Superior temporal gyrus (tissue), 1 donor: ENCODE results near the gene RAMACL.
A peak's percentile ranks its signal among the peaks of the same experiment; 100 is the strongest.
"Not testable (repeated sequence)": the region's sequence is repeated elsewhere in the genome, so short reads cannot be mapped to it uniquely, and the experiment has no call there.

Experiments used
- DNase-seq: peaks from one replicate; pipeline ENCODE4 v3.0.0-alpha.2; 2016; ENCODE audit errors: extremely low spot score

The RAMACL gene

DNA sequence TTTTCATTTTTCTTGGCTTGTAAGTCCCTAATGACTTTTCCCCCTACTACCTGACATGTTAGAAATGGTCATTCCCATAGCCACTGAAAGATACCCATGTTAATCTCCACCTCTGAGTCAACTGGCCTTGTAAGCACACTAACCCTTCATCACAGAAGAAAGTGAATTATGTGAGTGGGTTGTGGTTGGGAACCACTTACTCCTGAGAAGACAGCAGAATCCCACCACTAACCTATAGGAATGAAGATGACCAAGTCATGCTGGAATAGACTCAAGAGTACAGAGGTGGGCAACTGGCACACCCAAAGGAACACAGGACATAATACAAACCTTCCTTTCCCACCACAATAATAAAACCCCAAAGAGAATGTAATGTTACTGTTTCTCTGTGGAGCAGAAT, 30.1 kb downstream of the RAMACL start:
- DNase-seq = no peak

DNA sequence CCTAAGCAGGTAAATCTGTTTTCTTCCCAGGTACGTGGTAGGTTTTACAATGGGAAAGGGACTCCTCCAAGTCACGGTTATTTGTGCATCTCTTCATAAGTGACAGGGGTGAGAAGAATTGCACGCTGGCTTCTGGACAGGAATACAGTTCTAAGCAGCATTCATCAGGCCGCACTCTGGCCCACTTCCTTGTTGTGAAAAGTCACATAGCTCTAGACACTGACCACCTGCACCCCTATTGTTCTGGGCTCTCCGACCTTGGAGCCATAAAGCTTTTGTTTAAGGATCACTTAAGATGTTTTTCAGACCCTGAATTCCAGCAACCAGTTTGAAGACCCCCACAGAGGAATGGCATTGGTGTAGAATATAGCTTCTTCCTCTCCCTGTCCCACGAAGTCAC, 31.4 kb downstream of the RAMACL start:
- DNase-seq = no peak

DNA sequence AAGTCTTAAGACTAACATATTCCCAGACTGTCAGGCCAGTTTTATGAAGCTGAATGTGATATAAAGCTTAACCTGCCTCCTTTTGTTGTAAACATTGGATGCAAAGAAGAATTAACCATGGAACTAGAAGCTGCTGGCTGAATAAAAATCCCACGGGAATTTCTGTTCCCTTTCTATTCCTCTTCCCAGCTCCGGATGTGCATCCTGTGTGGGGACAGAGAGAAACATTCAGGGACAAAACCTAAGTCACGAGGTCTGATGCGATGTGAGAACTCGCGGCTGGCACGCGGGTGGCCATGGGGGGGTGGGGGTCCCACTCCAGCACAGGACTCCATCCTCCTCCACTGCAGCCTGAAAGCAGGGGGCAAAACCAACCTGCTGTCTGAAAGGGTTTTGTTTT, 32.2 kb downstream of the RAMACL start:
- DNase-seq = peak; percentile 45

DNA sequence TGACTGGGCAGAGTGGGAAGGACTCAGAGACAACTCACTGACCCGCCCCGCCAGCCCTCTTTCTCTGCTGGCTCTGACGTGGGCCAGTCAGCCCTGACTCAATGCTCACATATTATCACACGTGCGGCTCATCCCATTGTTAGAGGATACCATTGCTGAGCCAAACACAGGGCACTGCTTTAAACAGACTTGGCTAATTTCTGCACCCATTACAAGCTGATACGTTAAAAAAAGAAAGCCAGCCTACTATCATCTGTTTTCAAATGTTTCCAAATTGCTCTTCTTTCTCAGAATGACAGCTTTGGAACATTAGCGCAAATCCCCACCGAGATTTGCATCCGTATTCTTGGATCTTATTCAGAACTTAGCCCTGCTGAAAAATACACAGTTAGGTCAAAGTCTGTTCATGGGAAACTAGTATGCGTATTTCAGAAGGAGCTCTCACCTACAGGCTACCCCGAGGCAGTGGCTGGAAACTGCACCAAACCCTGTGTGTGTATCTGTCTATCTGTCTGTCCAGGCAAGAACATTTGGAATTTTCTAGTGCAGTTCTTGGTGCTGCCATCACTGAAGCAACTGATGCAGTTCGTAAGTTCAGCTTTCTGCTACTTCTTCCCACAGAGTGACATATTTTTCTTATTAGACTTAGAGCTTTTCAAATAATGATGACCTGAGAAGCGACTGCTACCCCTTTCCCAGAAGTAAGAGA, 32.8 kb downstream of the RAMACL start:
- peak; percentile 65 for DNase-seq

DNA sequence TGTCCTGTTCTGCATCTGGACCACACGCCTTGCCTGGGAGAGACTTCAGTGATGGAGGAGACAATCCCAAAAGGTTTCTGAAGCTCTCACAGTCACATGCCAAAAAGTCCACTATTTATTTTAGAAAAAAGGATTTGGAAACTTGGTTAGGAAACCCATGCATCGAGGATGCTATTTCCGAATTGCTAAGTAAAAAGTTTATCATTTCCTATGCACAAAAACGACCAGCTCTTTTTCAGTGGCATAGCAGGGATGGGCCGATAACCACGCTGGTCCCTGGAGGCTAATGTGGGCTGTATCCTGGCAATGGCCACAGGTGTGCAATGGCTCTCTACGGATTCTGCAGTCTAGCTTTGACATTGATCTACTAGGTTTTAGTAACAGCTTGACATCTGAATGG, 33.9 kb downstream of the RAMACL start:
- no peak for DNase-seq

DNA sequence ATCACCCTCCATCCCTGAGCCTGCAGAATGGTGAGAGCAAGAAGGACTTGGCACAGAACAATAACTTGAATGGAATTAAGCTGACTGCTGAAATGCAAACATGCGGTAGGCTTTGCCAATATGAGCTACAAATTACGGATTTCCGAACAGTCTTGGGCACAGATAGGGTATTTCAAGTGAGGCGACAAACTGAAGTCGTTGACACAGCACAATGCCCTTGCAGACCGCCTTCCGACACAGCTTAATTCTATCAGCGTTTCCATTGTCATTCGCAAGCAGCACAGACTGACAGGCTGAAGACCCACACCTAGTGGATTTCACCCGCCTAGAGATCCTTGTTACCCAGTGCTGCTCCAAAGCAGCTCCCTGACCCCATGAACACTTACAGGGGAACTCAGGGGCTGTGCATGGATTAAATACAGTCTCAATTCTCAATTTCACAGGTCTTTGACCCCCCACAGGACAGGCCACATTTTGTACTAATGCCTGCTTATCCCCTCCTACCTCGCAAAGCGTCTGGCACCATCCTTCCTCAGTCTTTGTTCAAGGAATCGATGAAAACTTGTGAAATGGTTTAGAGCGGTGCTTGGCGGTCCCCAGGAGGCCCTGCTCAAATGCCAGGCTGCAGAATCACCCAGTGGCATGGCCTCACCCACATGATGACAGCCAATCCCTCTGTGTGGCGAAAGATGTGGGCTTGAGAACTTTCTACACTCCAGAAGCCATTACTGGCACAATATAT, 34.6 kb downstream of the RAMACL start:
- no peak for DNase-seq

DNA sequence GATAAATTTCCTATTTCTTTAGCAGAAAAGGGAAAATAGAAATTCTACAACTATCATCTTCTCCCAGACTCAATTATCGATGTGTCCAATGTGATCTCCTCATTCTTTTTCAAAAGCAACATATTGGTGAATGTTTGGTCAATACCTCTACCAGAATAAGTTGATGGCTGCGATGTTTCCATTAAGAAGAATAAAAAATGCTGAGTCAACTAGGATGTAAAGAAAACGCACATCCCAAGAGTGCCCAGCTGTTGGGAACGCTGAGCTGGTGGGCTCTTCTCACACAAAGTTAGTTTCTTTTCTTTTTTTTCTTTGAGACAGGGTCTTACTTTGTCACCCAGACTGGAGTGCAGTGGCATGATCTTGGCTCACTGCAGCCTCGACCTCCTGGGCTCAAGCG, 39.8 kb downstream of the RAMACL start:
- DNase-seq = no peak

DNA sequence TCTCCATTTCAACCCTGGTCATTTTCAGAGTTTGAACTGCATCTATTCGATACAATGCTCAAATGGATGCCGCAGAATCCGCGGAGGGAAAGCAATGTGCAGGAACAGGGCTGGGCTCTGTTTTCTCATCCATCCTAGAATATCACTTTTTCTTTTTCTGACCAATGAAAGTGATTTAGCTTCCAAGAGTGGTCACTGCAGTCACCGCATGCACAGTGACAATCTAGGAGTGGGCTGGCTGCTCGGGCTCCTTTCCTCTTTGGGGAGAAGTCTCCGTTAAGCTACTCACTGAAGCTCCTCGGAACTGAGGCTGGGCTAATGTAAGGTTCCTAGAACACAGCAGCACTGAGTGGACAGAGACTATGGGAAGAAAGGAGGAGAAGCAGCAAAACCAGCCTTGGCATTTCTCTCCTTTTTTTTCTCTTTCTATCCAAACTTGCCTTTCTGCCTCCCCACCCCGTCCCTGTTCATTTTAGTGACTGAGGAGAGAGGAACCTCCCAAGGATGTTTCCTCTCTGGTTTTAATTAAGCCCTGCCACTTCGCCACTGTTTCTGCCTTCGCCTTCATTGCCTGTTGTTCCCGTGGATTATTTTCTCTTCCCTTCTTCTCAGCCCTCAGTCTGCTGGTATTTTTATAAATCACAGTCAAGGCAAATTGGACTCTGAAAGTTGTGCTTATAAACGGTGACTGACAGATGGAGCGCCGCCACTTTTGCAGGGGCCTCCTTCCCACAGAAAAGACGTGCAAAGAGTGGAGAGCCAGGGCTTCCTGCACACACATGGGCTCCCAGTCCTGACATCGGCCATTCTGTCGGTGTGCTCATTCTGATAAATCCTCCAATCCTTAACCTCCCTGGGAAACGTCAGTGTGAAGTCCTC, 41.1 kb downstream of the RAMACL start:
- DNase-seq = no peak

DNA sequence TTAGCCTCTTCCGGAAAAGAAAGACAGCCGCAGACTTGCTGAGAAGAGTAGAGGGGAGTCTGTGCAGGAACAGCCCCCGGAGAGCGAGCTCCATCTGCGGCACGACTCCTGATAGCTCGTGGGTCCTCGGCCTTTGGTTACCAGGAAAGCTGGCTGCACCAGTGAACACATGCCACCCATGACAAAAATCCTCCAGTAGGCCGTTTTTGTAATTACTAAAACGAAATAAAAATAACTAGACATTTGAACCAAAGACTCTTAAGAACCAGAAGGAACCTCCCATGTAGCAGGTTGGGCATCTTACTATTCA, 42.2 kb downstream of the RAMACL start:
- no peak for DNase-seq

DNA sequence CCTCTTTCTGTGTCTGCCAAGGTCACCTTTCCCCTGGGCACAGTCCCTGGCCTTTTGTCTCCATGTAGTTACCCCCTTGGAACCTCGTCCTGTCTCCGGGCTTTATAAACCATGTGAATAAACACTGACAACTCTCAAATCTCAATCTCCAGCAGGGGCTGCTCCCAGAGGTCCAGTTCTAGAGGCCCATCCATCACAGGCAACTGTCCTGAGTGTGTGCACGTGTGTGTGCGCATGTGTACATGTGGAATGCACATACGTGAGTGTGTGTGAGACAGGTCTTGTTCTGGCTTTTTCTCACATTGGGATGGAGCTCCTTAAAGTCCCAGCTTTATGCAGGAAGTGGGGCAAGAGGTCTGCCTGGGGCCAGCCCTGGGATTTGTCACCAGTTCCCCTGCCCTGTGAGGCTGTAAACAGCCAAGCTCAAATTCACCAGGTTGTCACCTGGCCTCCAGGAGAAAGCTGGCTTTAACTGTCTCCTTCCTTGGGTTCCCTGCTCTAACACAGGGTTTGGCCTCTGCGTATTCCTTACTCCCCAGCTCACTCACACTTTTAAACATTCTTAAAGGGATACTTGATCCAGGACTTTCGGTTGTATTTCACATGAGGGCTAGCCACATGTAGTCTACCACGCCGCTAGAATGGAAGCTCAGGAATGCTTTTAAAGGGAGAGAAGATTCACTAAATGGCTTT, 42.7 kb downstream of the RAMACL start:
- DNase-seq = no peak

DNA sequence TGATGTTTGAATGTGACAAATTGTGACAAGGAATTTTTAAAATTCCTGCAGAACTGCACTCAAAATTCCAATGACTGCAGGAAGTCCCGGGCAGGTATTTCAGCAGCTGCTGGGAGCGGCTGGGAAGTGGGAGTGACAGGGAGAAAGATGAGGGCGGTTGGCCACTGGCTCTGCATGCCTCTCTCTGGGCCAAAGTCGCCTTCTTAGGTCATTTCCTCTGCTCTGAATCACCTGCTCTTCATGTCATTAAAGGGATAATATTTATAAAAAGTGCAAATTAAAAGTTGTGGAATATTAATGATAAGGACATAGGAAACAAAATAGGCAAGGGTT, 43.9 kb downstream of the RAMACL start:
- no peak for DNase-seq

DNA sequence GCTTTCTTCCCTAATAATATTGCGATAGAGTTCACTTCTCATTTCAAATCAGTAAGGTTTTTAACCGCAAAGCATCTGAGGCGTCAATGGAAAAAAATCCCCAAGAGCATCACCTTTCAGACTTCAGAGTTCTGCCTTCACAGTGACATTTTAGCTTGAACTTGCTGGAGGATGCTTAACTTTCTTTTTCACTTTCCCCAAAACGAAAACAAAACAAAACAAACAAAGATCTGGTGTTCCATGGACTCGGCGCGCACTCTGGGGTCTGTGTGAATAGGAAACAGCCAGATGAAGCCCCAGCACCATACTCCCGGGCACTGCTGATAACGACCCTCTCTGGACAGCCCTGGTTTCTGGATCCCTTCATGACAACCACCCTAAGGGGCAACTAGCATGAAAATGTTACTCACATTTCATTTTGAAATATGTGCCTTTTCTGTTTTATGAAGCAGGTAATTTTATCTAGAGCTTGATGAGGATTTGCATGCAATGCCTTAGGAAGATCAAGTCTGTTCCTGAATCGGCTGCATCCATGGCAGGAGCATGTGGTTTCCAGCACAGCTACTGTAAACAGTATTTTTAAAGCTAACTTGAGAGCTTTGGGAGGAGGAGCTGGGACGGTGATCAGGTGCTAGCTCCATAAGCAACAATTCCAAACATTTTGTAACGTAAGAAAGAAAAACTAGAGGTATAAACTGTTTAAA, 44.5 kb downstream of the RAMACL start:
- DNase-seq = no peak

DNA sequence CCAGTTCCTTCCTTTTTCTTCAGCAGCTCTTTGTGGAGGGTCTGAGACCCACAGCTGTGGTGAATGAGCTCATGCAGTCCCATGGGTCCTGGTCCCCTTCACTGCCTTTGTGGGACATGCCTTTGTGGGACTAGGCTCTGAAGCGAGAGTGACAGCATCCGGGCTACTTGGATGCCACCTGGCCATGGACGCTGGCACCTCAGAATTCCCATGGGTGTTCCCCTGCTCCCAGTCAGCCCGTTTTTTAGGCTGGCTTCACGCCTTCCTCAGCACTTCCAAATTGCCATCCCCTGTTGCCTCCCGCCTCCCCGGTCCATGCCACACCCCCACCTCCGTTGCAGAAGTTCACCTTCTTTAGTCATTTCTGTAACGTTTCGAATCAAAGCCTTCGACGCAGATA, 45.1 kb downstream of the RAMACL start:
- DNase-seq = no peak

DNA sequence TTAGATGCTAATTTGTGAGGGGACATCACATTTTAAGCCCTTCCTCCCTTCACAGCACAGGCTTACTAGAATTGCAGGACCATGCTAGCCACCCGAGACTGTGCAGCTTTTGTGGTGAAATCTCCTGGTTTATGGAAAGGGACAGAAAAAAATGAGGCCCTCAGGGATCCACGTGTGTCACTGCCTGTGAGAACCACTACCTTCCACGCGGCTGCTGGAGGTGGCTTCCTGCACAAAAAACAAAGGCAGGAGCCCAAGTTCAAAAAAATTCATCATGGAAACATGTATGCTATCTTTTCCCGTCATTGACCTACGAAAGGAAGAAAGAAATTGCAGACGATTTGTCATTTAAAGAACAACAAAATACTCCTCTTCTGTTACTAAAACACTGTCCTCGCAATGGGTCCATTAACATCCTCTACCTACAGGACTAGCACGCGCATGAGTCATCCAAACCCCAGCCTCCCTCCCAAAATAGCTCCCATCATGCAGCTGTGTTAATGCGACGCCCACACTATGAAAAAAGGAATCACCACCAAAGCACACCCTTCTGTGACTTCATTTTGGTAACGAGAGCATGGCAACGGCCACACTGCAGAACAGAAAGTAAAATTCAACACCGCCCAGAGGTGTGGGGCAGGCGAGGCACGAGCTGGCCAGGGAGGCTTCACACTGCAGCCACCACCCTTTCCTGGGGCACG, 45.7 kb downstream of the RAMACL start:
- peak; percentile 61 for DNase-seq

DNA sequence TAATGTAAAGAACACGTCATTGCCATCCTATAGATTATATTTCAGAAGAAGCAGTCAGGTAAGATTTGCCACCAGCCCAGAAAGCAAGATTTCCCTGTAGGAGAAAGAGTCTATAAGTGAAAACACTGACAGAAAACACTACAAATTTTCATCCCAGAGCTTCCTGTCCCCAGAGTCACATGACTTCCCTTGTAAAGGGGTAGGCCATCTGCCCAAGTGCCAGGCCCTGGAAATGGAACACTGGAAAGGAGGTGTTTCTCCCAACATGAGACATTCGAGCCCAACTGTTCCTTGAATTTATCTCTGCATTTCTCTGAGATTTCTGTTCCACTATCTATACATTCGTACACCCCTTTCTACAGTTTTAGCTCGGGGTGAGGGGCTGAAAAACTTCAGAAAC, 46.9 kb downstream of the RAMACL start:
- no peak for DNase-seq

DNA sequence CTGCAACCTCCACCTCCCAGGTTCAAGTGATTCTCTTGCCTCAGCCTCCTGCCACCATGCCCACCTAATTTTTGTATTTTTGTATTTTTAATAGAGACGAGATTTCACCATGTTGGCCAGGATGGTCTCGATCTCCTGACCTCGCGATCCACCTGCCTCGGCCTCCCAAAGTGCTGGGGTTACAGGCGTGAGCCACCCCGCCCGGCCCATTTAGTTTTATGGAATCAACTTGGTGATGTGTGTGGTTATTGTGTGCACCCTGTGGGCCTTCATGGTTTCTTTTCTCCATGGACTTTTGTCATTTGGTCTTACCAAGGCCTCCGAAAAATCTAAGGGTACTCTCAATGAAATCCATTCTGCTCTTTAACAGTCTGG, 47.5 kb downstream of the RAMACL start:
- DNase-seq = not testable (repeated sequence)

DNA sequence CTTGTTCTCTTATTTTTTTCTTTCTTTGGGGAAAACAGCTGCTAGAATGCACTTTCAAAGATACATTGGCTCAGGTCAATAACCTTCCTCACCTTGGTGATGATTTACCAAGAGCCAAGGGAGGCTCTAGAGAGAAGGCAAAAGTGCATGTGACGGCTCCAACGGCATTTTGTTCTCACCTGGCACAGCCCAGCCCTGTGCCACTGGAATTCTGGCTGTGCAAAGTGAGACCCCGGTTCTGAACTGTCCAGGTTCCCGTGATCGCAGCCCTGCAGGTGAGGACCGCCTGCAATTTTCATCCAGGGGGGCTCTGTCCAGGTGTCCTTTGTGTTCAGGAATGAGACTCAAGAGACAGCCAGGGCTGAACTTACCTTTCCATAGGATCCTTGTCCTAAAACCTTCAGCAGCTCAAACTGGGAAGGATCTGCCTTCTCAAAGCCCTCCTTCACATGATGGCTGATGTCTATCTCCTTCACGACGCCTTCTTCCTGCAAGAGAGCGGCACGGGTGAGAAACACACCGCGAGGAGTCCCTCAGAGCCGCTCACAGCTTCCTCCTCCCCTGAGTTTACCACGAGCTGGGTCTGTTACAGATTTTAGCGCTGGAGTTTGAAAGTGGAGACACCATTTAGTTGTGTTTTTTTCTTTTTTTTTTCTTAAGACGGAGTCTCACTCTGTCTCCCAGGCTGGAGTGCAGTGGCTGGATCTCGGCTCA, 48.0 kb downstream of the RAMACL start:
- DNase-seq = no peak

DNA sequence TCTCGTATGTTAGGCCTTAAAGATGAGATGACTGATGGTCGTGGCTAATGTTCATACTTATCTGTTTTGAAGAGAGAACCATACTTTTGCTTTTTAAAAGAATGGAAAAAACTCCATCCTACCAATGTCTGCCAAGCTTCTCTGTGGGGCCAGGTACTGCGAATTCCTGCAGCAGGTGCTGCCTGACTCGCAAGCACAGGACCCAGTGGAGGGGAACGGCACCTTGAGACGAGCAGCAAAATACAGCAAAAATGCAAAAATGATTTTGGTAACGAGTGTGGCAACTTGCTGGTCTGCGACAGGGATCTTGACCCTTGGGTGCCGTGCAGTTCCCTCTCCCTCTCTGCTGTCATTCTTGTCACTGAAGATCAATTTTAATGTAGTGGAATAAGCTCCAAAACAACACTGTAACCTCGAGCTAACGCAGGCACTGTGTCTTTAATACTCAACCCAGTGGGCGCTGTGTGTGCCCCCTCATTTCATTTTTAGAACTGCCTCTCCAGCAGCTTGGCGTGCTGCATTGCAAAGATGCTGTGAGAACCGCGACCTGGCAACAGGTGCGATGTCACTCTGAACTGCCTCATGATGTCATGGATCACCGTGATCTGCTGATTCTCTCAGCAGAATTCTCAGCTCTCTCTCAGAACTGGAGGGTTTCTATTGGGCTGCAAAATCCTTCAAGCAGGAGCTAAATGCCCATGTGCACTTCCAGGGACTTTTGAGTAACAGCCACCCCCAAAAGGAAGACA, 51.6 kb downstream of the RAMACL start:
- DNase-seq = no peak

DNA sequence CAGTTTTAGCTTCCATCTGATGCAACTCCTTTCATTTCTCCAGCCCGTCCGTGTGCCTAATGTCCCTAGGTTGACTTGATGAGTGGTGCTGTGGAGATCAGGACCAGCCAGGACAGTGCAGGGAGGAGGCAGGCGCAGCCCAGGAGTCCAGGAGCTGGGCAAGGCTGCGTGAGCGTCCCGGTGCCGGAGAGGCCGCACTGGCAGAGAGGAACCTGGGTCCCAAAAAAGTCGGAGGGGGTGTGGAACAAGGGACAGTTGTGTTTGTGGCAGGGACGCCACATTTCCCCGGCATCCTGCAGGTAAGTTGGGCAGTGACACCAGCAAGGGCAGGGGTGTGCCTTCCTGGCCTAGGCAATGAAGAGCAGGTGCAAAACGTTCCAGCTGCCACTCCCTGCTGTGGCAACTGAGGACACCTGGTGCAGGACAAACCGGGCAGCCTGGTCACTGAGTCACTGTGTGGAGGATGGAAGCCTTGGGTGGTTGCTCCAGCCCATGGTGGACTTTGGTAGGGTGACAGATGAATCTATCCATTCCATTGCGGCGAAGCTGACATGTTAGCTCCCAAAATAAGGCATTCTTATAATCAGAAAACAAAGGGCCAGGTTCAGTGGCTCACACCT, 53.2 kb downstream of the RAMACL start:
- DNase-seq = no peak
